SK-N-SH (cell line): ENCODE results near the gene RPN1. TPM values are rescaled to one million over a fixed set of nuclear protein-coding genes. Genes with fewer than 3 reads are reported as not detected.

Experiments
- CTCF ChIA-PET: fragments of 300-600, 350-600 bp; formaldehyde crosslinking; extraction: SDS; loops from one replicate; lab custom pipeline; 2021; lab: Yijun Ruan, JAX
- POLR2A ChIA-PET: fragments of 350-600 bp; sonication (Branson Sonifier 250); formaldehyde crosslinking; extraction: SDS; loops from one replicate; lab custom pipeline; 2020; ENCODE audit warnings: antibody characterized with exemption, inconsistent platforms; lab: Yijun Ruan, JAX
- DNase-seq: peaks from one replicate; pipeline ENCODE4 v3.0.0; 2012
- H2AFZ ChIP-seq: fragments of 200-600 bp; sonication (generic); 2 replicates; pipeline ENCODE4 v1.8.1; 2016; ENCODE audit warnings: antibody characterized with exemption, mild to moderate bottlenecking, low read depth
- H3F3A ChIP-seq: fragments of 200-600 bp; sonication (generic); replicated peaks from 2 replicates; pipeline ENCODE3; 2016; ENCODE audit warnings: antibody characterized with exemption, mild to moderate bottlenecking; ENCODE audit not compliant: insufficient read depth
- H3K27ac ChIP-seq, 2 experiments: fragments of 200-500 bp in 1 of 2; fragments of 200-600 bp in 1 of 2; sonication (Bioruptor generic) in 1 of 2; sonication (generic), shearing (Covaris generic) in 1 of 2; 2 replicates each; pipeline versions ENCODE4 v1.5.1 to v1.6.1; 2014 to 2016; ENCODE audit warnings: low read depth in 2 of 2, inconsistent platforms in 1 of 2, low read length in 1 of 2, mild to moderate bottlenecking in 1 of 2, mixed read lengths in 1 of 2
- H3K27me3 ChIP-seq: fragments of 200-600 bp; sonication (generic), shearing (Covaris generic); 2 replicates; pipeline ENCODE4 v1.6.1; 2016; ENCODE audit warnings: mixed run types; ENCODE audit not compliant: insufficient read depth
- H3K36me3 ChIP-seq, 2 experiments: fragments of 200-500 bp in 1 of 2; fragments of 200-600 bp in 1 of 2; sonication (Bioruptor generic) in 1 of 2; sonication (generic) in 1 of 2; replicated peaks in 1 of 2; 2 replicates each; pipeline versions ENCODE3 to v1.5.1; 2014 to 2016; ENCODE audit warnings: low read length in 1 of 2, mild to moderate bottlenecking in 1 of 2; ENCODE audit not compliant: insufficient read depth in 2 of 2, control insufficient read depth in 1 of 2
- H3K4me1 ChIP-seq, 2 experiments: fragments of 200-500 bp in 1 of 2; fragments of 200-600 bp in 1 of 2; sonication (Bioruptor generic) in 1 of 2; sonication (generic), shearing (Covaris generic) in 1 of 2; 2 replicates each; pipeline versions ENCODE4 v1.5.1 to v1.6.1; 2014 to 2016; ENCODE audit warnings: low read depth in 1 of 2, low read length in 1 of 2, mixed run types in 1 of 2; ENCODE audit not compliant: insufficient read depth in 2 of 2, control insufficient read depth in 1 of 2
- H3K4me2 ChIP-seq: fragments of 200-600 bp; sonication (generic), shearing (Covaris generic); 2 replicates; pipeline ENCODE4 v1.6.1; 2017; ENCODE audit warnings: mixed run types
- H3K4me3 ChIP-seq, 2 experiments: fragments of 200-500 bp in 1 of 2; fragments of 200-600 bp in 1 of 2; sonication (Bioruptor generic) in 1 of 2; sonication (generic), shearing (Covaris generic) in 1 of 2; 2 replicates each; pipeline versions ENCODE4 v1.5.1 to v1.8.1; 2014 to 2016; ENCODE audit warnings: low read depth in 2 of 2, inconsistent platforms in 1 of 2, low read length in 1 of 2, mild to moderate bottlenecking in 1 of 2, mixed read lengths in 1 of 2, moderate library complexity in 1 of 2
- H3K79me2 ChIP-seq: fragments of 200-600 bp; sonication (generic); 2 replicates; pipeline ENCODE4 v1.8.1; 2017; ENCODE audit warnings: mild to moderate bottlenecking; ENCODE audit not compliant: insufficient read depth
- H3K9ac ChIP-seq: fragments of 200-600 bp; sonication (generic); 2 replicates; pipeline ENCODE4 v1.6.1; 2017; ENCODE audit warnings: mixed run types
- H3K9me2 ChIP-seq: fragments of 200-600 bp; sonication (generic); 2 replicates; pipeline ENCODE4 v1.6.1; 2017; ENCODE audit warnings: mixed run types
- H3K9me3 ChIP-seq: fragments of 200-600 bp; sonication (generic); 2 replicates; pipeline ENCODE4 v1.6.1; 2017; ENCODE audit warnings: mixed run types, mild to moderate bottlenecking, moderate library complexity
- H4K20me1 ChIP-seq: fragments of 200-600 bp; sonication (generic); 2 replicates; pipeline ENCODE4 v1.6.1; 2017; ENCODE audit warnings: mild to moderate bottlenecking, mixed run types; ENCODE audit not compliant: insufficient read depth
- CHD2 ChIP-seq: fragments of 150-350 bp; IDR thresholded peaks from 2 replicates; pipeline ENCODE4 v1.6.1; 2018; ENCODE audit warnings: low read length; ENCODE audit not compliant: partially characterized antibody
- CTCF ChIP-seq: fragments of 200-600 bp; sonication (generic); IDR thresholded peaks from 2 replicates; pipeline ENCODE4 v1.6.1; 2017; ENCODE audit warnings: antibody characterized with exemption, mild to moderate bottlenecking, moderate library complexity
- ELF1 ChIP-seq: IDR thresholded peaks from 2 replicates; pipeline ENCODE4 v1.4.0; 2012
- EP300 ChIP-seq, 2 experiments: IDR thresholded peaks; 2 replicates each; pipeline versions ENCODE4 v1.4.0 to v1.6.1; 2012; ENCODE audit warnings: borderline replicate concordance in 1 of 2, low read depth in 1 of 2, low read length in 1 of 2
- EZH2phosphoT487 ChIP-seq: fragments of 200-600 bp; sonication (generic); IDR thresholded peaks from 2 replicates; pipeline ENCODE4 v1.6.1; 2017; ENCODE audit warnings: low read depth, mixed run types, mild to moderate bottlenecking, antibody characterized with exemption, moderate library complexity, borderline replicate concordance
- FOXJ3 ChIP-seq: sonication (generic); formaldehyde crosslinking; IDR thresholded peaks from 2 replicates; pipeline ENCODE4 v1.5.1; 2020; ENCODE audit warnings: mild to moderate bottlenecking, missing genetic modification reagents
- GABPA ChIP-seq: IDR thresholded peaks from 2 replicates; pipeline ENCODE4 v1.4.0; 2012; ENCODE audit warnings: low read depth, mild to moderate bottlenecking
- GATA2 ChIP-seq: sonication (generic); formaldehyde crosslinking; IDR thresholded peaks from 2 replicates; pipeline ENCODE4 v1.5.0; 2020; ENCODE audit warnings: mild to moderate bottlenecking, missing genetic modification reagents
- JUND ChIP-seq: IDR thresholded peaks from 2 replicates; pipeline ENCODE4 v1.4.0; 2012
- POLR2AphosphoS5 ChIP-seq: IDR thresholded peaks from 2 replicates; pipeline ENCODE4 v1.6.1; 2012; ENCODE audit warnings: low read depth, low read length
- RAD21 ChIP-seq: IDR thresholded peaks from 2 replicates; pipeline ENCODE4 v1.6.1; 2012; ENCODE audit warnings: mild to moderate bottlenecking, low read length
- RFX5 ChIP-seq: IDR thresholded peaks from 2 replicates; pipeline ENCODE4 v1.6.1; 2012; ENCODE audit warnings: mild to moderate bottlenecking, improper control_type of control experiment, low read length
- RXRA ChIP-seq: IDR thresholded peaks from 2 replicates; pipeline ENCODE4 v1.4.0; 2012; ENCODE audit warnings: low read depth, mild to moderate bottlenecking, borderline replicate concordance
- SIN3A ChIP-seq: IDR thresholded peaks from 2 replicates; pipeline ENCODE4 v1.6.1; 2012; ENCODE audit warnings: low read depth, mild to moderate bottlenecking, low read length, moderate library complexity, borderline replicate concordance
- SMC3 ChIP-seq: IDR thresholded peaks from 2 replicates; pipeline ENCODE4 v1.6.1; 2012; ENCODE audit warnings: low read depth, low read length, improper control_type of control experiment
- TAF1 ChIP-seq: IDR thresholded peaks from 2 replicates; pipeline ENCODE4 v1.6.1; 2012; ENCODE audit warnings: low read depth, mild to moderate bottlenecking, low read length, moderate library complexity, borderline replicate concordance
- TCF12 ChIP-seq: IDR thresholded peaks from 2 replicates; pipeline ENCODE4 v1.4.0; 2012
- TEAD4 ChIP-seq: IDR thresholded peaks from 2 replicates; pipeline ENCODE4 v1.4.0; 2012; ENCODE audit warnings: mild to moderate bottlenecking, borderline replicate concordance; ENCODE audit not compliant: insufficient read depth
- WGBS: methylation state at CpG from one replicate; pipeline ENCODE4 v1.1.6; 2017; ENCODE audit warnings: low lambda C conversion rate; 5-methylcytosine and 5-hydroxymethylcytosine counted together
- polyA plus RNA-seq, 3 experiments: library from polyadenylated mRNA; depleted of rRNA; stranded (reverse); fragments of >200 nt; gene quantifications; 2 replicates each; pipeline ENCODE4 v1.2.3, GENCODE V29; 2012
- TF ChIP-seq, protein P1 (sequence below): IDR thresholded peaks from 2 replicates; pipeline ENCODE4 v1.4.0; 2012; ENCODE audit warnings: low read depth
- TF ChIP-seq, protein P2 (sequence below): IDR thresholded peaks from 2 replicates; pipeline ENCODE4; 2012
- TF ChIP-seq, protein P3 (sequence below): fragments of 150-350 bp; IDR thresholded peaks from 2 replicates; pipeline ENCODE4 v1.6.1; 2017; ENCODE audit warnings: antibody characterized with exemption, low read length, low read depth, borderline replicate concordance

Gene RPN1
- polyA plus RNA-seq, 1 of the 3 experiments (the other 2 are of a cell fraction), result 162 TPM

DNA sequence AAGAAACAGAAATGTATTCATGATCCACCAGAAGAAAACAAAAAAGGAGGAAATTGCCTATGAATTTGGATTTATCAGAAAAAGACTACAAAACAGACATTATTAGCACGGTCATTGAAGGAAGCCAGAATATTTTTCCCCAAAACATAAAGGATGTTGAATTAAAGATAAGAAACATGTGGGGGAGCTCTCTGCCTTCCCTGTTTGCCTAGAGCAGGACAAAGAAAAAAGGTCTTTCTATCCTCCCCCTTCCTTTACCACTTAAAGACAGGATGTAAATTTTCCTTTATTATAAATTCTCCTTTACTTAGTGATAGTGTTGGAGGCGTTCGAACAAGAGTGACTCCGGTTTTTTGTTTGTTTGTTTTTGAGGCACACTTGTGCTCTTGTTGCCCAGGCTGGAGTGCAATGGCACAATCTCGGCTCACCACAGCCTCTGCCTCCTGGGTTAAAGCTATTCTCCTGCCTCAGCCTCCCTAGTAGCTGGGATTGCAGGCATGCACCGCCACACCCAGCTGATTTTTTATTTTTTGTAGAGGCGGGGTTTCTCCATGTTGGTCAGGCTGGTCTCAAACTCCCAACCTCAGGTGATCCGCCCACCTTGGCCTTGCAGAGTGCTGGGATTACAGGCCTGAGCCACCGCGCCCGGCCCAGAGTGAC, 14.9 kb upstream of the RPN1 start:
- no peaks in the 10 kb centered on the region for H3K9me2 ChIP-seq
- no peaks in the 10 kb centered on the region for H3K27me3 ChIP-seq
- H2AFZ ChIP-seq, result 0 out of 2 replicates have a peak overlapping the region, but pooled peaks have one; percentile 3
- 87% methylated on average over 10 of the region's 11 CpGs for WGBS
- no peak overlapping the region for H3K27ac ChIP-seq
- H3K9me3 ChIP-seq, result no peaks in the 10 kb centered on the region
- ChIA-PET CTCF (interaction anchor here (1.3 to 2.1 kb wide), 2 partner anchors 15 to 180 kb away, joined by 5 to 8 read pairs; no protein-coding TSS in a partner anchor), POLR2A (interaction anchor here (1.4 kb wide), 1 partner anchor 15 kb away, joined by 4 read pairs; no protein-coding TSS in a partner anchor)
- H3K9ac ChIP-seq, result no peak overlapping the region
- peak; percentile 42 for TF ChIP-seq RAD21
- TF ChIP-seq POLR2AphosphoS5, result no peak
- TF ChIP-seq, protein P1, sequence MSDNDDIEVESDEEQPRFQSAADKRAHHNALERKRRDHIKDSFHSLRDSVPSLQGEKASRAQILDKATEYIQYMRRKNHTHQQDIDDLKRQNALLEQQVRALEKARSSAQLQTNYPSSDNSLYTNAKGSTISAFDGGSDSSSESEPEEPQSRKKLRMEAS, result no peak
- no peaks in the 10 kb centered on the region for H3K79me2 ChIP-seq
- no peak overlapping the region for H3K4me2 ChIP-seq
- H3K36me3 ChIP-seq, result no peaks in the 10 kb centered on the region
- peak; percentile 40 for DNase-seq
- no peaks in the 10 kb centered on the region for H3F3A ChIP-seq
- no peaks in the 10 kb centered on the region for H3K4me1 ChIP-seq
- no peaks in the 10 kb centered on the region for H4K20me1 ChIP-seq
- no peak overlapping the region for H3K4me3 ChIP-seq

DNA sequence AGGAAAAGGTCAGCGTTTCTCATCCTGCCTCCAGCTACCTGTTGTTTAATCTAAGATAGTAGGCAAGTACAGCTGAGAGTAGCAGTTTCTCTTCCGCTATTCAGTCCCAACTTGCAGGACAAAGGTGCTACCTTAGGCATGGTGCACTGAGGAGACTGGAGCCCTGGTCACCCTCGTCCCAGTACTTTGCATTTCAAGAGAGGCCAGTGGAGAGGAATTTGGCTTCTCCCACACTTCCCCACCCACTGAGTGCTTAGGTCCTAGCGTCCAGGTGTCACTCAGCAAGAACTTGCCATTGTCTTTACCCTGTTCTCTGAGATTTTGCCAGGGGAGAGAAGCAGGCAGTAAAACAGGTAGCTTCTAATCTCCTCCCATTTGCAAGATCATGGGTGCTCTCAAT, 12.5 kb upstream of the RPN1 start:
- H3K9me3 ChIP-seq, result no peaks in the 10 kb centered on the region
- H2AFZ ChIP-seq, result no peak overlapping the region
- no peak overlapping the region for H3K4me2 ChIP-seq
- TF ChIP-seq RFX5 (no peak), JUND (no peak), CTCF (no peak), TAF1 (no peak), GATA2 (no peak), RXRA (no peak), SIN3A (no peak), GABPA (no peak), EZH2phosphoT487 (no peak), SMC3 (no peak), EP300 (IDR thresholded peaks at IDR 0.05; ENCODE audit: borderline replicate concordance in 1 of 2, low read depth in 1 of 2, low read length in 1 of 2) (no peak), POLR2AphosphoS5 (no peak), TCF12 (no peak), ELF1 (no peak), FOXJ3 (no peak), TEAD4 (no peak), CHD2 (no peak)
- TF ChIP-seq, protein P2, sequence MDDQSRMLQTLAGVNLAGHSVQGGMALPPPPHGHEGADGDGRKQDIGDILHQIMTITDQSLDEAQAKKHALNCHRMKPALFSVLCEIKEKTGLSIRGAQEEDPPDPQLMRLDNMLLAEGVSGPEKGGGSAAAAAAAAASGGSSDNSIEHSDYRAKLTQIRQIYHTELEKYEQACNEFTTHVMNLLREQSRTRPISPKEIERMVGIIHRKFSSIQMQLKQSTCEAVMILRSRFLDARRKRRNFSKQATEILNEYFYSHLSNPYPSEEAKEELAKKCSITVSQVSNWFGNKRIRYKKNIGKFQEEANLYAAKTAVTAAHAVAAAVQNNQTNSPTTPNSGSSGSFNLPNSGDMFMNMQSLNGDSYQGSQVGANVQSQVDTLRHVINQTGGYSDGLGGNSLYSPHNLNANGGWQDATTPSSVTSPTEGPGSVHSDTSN, result no peak
- TF ChIP-seq, protein P1, result no peak
- TF ChIP-seq, protein P3, sequence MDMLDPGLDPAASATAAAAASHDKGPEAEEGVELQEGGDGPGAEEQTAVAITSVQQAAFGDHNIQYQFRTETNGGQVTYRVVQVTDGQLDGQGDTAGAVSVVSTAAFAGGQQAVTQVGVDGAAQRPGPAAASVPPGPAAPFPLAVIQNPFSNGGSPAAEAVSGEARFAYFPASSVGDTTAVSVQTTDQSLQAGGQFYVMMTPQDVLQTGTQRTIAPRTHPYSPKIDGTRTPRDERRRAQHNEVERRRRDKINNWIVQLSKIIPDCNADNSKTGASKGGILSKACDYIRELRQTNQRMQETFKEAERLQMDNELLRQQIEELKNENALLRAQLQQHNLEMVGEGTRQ, result no peak
- TF ChIP-seq, all 33 proteins: peak for 0
- Histone ChIP-seq H4K20me1 (no peaks in the 10 kb centered on the region), H3K27me3 (no peaks in the 10 kb centered on the region), H3K4me1 (no peaks in the 10 kb centered on the region), H3K27ac (no peak overlapping the region), H3F3A (no peaks in the 10 kb centered on the region), H3K36me3 (no peaks in the 10 kb centered on the region), H3K4me3 (no peak overlapping the region), H3K9me2 (no peaks in the 10 kb centered on the region), H3K79me2 (no peaks in the 10 kb centered on the region), H3K9ac (no peak overlapping the region)
- DNase-seq, result no peak
- ChIA-PET POLR2A (no interaction called here), CTCF (interaction anchor here (0.7 to 1.2 kb wide), 2 partner anchors 18 to 45 kb away, joined by 3 to 5 read pairs; no protein-coding TSS in a partner anchor)
- 66% methylated on average over 4 of the region's 4 CpGs for WGBS
